RKO (cell line): Measurements from ENCODE around the gene RNF125.

Experiments
- DNase-seq: peaks from one replicate; pipeline ENCODE4 v3.0.0-alpha.2; 2016; ENCODE audit warnings: low spot score

RNF125 gene

DNA sequence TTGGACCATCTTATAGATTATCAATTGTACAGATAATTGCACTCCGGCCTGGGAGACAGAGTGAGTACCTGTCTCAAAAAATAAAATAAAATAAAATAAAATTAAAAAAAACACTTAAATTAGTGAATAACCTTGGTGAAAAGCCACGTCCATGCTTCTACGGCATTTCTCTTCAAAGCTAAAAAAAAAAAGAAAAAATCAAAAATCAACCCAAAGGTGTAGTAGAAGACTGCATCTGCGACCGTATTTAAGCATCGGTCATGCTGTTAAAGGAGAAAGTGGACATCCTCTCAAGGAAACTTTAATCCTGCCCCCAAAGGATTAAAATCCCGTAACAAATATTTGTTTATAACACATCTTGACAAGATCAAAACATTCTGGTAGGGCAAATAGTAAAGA is 72.7 kb downstream of the RNF125 start:
- no peak for DNase-seq

- peak; percentile 89 for DNase-seq
These were observed 73.2 kb downstream of the RNF125 start, which contains the start of gene RNF138 for GRCh38 chr18:32091724-32092421. Gene RNF138 (plus strand): TSS chr18:32091874. CDS start chr18:32092777, 903 bp downstream.

DNA sequence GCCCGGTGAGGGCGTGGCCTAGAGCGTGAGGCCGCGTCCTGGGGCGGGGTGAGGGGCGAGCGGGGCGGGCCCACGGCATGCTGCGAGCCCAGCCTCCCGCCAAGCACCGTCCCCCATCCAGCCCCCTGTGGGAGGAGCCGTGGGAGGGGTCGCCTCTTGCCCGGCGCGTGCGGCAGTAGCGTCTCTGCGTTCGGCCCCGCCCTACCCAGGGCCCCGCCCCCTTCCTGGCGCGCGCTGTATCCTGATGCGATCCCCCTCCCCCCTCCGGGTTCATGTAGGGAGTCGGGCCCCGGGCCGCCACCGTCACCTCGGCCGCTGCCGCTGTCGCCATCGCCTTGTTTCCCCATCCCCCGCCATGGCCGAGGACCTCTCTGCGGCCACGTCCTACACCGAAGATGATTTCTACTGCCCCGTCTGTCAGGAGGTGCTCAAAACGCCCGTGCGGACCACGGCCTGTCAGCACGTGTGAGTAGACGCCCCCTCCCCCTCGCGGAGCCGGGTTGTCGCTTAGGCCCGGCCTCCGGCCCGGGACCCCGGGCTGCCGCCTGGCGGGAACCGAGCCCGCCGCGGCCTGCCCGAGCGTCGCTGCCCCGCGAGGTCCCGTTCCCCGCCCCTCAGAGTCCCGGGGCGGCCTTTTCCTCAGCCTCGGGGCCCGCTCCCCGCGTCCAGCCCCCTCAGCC is 73.9 kb downstream of the RNF125 start:
- DNase-seq: peak; percentile 94

DNA sequence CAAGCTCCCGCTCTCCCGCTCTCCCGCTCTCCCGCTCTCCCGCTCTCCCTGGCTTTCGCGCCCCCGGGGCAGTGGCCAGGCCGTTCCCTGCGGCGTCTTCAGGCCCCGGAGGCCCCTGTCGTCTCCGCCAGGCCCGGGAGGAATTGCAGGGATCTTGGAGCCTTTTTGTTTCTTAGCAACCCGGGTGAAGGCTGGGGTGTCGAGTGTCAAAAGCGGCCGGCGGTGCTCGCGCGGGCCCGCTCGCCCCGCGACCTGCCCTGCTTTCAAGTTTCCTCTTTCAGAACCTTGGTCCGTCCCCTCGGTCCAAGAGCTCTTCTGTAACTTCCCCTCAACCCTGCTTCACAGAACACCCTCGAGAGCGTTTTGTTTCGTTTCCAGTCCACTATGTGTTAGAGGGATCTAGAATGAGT is 74.5 kb downstream of the RNF125 start:
- DNase-seq: peak; percentile 49

DNA sequence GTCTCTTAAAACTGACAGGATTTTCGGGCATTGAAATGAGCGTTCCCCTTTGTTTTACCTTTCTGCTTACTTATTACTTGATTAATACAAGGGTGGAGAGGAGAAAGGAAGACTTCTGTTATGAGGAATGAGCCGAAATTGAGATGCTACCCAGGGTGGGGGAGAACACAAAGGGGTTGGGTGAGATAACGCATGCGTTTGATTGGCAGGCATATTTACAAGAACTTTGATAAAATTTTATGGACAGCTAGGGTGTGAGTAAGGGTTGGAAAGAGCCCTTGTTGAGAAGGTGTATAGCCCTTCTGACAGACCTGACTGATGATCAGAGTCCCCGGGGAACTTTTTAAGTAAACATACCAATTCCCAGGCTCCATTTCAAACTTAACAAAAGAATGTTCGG is 74.9 kb downstream of the RNF125 start:
- peak; percentile 58 for DNase-seq

DNA sequence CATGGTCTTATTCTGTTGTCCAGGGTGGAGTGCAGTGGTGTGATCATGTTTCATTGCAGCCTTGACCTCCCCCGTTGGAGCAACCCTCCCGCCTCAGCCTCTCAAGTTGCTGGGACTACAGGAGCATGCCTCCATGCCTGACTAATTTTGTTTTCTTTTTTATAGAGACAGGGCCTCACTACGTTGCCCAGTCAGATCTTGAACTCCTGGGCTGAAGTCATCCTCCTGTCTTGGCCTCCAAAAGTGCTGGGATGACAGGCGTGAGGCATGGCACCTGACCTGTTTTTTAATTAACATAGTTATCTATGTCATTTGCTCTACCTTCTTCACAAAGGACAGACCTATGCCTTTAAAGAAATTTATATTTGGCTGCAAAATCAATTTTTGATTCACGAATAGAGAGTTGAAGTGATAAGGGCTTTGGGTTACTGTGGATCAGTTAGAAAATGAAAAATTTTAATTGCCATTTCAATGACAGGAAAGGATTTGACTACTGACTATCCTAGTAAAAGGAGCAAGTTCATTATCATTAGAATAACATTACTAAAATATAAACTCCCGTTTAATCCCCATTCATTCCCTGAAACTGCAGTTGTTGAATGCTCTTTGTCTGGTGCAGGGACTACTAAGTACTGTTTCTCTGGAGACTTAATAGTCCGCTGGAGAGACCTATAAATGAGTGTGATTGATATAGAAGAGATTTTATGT is 76.7 kb downstream of the RNF125 start:
- DNase-seq: peak; percentile 21

- DNase-seq: no peak
These were observed 77.2 kb downstream of the RNF125 start for GRCh38 chr18:32095900-32096229.

DNA sequence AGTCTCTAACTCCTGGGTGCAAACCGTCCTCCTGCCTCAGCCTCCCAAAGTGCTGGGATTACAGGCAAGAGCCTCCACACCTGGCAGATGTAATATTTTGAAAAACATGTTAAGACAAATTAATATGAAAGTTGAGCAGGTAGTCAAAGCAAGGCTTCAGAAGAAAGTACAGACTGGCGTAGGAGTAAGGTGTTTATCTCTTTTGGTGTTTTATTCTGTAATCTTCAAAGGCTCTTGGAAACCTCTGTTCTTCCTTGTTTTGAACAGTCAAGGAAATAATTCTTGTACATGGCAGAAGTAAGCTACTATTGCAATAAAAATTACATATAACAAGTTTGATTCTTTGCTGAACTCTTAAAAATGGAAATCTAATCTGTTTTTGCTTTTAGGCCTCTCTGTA is 78.3 kb downstream of the RNF125 start:
- no peak for DNase-seq

- no peak for DNase-seq
These were observed 85.9 kb downstream of the RNF125 start for GRCh38 chr18:32104516-32104915.

- DNase-seq: no peak
These were observed 91.4 kb downstream of the RNF125 start for GRCh38 chr18:32110005-32110404.

GRCh38 chr18:32111706-32112105 is 93.1 kb downstream of the RNF125 start:
- no peak for DNase-seq

- DNase-seq: no peak
These were observed 94.2 kb downstream of the RNF125 start for GRCh38 chr18:32112826-32113225.

DNA sequence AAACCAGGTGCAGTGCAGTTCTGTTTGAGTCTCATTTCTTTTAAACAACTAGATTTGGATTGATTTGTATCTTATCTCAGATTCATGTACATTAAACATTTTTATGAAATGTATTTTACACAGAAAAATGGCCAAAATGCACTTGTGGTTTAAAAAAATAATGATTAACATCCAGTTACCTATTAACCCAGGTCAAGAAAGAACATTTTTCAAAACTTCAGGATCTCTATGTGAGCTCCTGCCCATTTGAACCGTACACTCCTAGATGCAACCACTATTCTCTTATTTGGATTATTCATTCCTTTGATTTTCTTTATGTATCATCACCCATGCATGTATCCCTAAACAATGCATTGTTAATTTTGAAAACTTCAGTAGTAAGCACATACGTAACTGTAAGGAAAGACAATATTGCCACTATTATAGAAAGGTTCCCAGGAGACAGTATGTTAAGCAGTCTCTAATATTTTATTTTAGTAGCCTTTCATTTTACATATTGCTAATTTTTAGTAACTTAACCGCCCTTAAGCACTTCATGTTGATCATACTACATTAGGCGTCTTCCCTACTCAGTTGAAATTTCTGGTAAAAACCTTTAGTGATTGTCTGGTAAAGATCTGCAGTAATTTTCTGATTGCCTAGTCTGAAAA is 95.8 kb downstream of the RNF125 start:
- no peak for DNase-seq

- no peak for DNase-seq
These were observed 103.4 kb downstream of the RNF125 start for GRCh38 chr18:32122039-32122438.
